Measurements from ENCODE around the gene FBXL5. TPM values are rescaled to one million over a fixed set of nuclear protein-coding genes. Genes with fewer than 3 reads are reported as not detected.

FBXL5 gene
- total RNA-seq, 3 donors from 2014 or later (not counting 1 experiment from before 2014, with no cell fraction given), result 80.2 to 111 (median 92.8) TPM

DNA sequence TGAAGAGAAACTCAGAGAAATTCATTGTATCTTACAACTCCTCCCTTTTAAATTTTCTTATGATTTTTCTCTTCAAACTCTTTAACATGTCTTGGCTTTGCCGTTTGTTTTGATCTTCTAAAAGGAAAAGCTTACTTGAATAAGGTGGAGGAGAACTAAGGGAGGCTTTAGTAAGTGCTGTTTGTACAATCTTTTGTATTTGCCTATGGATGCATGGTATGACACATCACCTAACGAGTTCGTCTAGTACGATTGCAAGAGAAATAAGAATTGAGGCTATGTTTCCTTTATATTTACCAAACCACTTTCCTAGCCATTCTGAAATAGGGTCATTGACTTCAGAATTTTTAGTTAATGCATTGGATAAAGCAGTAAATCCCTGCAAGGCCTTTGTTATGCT lies 39.3 kb upstream of the FBXL5 start:
- Histone ChIP-seq H3K36me3 (ENCODE audit: control insufficient read depth, insufficient read depth, low read length) (peaks cover under 1% of the 10 kb centered on the region), H3K4me3 (ENCODE audit: low read length) (no peak overlapping the region), H3K9me3 (ENCODE audit: control insufficient read depth, insufficient read depth, low read length) (no peaks in the 10 kb centered on the region), H3K27me3 (ENCODE audit: control insufficient read depth, insufficient read depth, low read length) (no peaks in the 10 kb centered on the region), H3K27ac (ENCODE audit: low read length) (no peak overlapping the region), H3K4me1 (ENCODE audit: control insufficient read depth, insufficient read depth, low read length) (no peaks in the 10 kb centered on the region)
- Mint-ChIP-seq H3K27ac (no peak overlapping the region), H3K36me3 (no peaks in the 10 kb centered on the region), H3K4me3 (no peak overlapping the region), H3K4me1 (peaks cover 0 to 4% of the 10 kb centered on the region in 2 donors), H3K27me3 (ENCODE audit: low read depth in 2 of 2) (peaks cover 7 to 14% of the 10 kb centered on the region in 2 donors), H3K9me3 (no peaks in the 10 kb centered on the region)
- intact Hi-C loops (cut with micrococcal nuclease), result no loop called here
- no peak for TF ChIP-seq CTCF (IDR thresholded peaks at IDR 0.05)
- ATAC-seq, result no peak
- 86% methylated on average over 1 of the region's 4 CpGs for WGBS (ENCODE audit: insufficient coverage)
- no peak for DNase-seq

GRCh38 chr4:15692602-15693001 lies 37.4 kb upstream of the FBXL5 start:
- no peak overlapping the region for H3K4me3 Mint-ChIP-seq
- H3K27me3 ChIP-seq (ENCODE audit: control insufficient read depth, insufficient read depth, low read length), result no peaks in the 10 kb centered on the region
- no peak overlapping the region for H3K27ac Mint-ChIP-seq
- intact Hi-C loops (cut with micrococcal nuclease), result no loop called here
- H3K9me3 ChIP-seq (ENCODE audit: control insufficient read depth, insufficient read depth, low read length), result no peaks in the 10 kb centered on the region
- H3K27ac ChIP-seq (ENCODE audit: low read length), result no peak overlapping the region
- no peaks in the 10 kb centered on the region for H3K9me3 Mint-ChIP-seq
- no peak overlapping the region for H3K4me3 ChIP-seq (ENCODE audit: low read length)
- H3K36me3 Mint-ChIP-seq, result no peaks in the 10 kb centered on the region
- peaks cover 0 to 4% of the 10 kb centered on the region in 2 donors for H3K27me3 Mint-ChIP-seq (ENCODE audit: low read depth in 2 of 2)
- no peak for TF ChIP-seq CTCF (IDR thresholded peaks at IDR 0.05)
- no peak for DNase-seq
- WGBS (ENCODE audit: insufficient coverage), result 95% methylated on average over 2 of the region's 2 CpGs
- ATAC-seq, result no peak
- peaks cover 0 to 4% of the 10 kb centered on the region in 2 donors for H3K4me1 Mint-ChIP-seq
- H3K4me1 ChIP-seq (ENCODE audit: control insufficient read depth, insufficient read depth, low read length), result no peaks in the 10 kb centered on the region
- peaks cover 11% of the 10 kb centered on the region for H3K36me3 ChIP-seq (ENCODE audit: control insufficient read depth, insufficient read depth, low read length)

GRCh38 chr4:15691346-15692135 lies 36.4 kb upstream of the FBXL5 start:
- no peaks in the 10 kb centered on the region for H3K27me3 ChIP-seq (ENCODE audit: control insufficient read depth, insufficient read depth, low read length)
- H3K9me3 ChIP-seq (ENCODE audit: control insufficient read depth, insufficient read depth, low read length), result no peaks in the 10 kb centered on the region
- H3K27ac ChIP-seq (ENCODE audit: low read length), result no peak overlapping the region
- Mint-ChIP-seq H3K4me1 (no peaks in the 10 kb centered on the region), H3K27me3 (ENCODE audit: low read depth in 2 of 2) (no peaks in the 10 kb centered on the region), H3K9me3 (no peaks in the 10 kb centered on the region), H3K27ac (no peak overlapping the region), H3K36me3 (no peaks in the 10 kb centered on the region), H3K4me3 (no peak overlapping the region)
- ATAC-seq, result no peak
- no peak for TF ChIP-seq CTCF (IDR thresholded peaks at IDR 0.05)
- no peaks in the 10 kb centered on the region for H3K4me1 ChIP-seq (ENCODE audit: control insufficient read depth, insufficient read depth, low read length)
- WGBS (ENCODE audit: insufficient coverage), result 86% methylated on average over 3 of the region's 3 CpGs
- DNase-seq, result no peak
- intact Hi-C loops (cut with micrococcal nuclease), result no loop called here
- H3K36me3 ChIP-seq (ENCODE audit: control insufficient read depth, insufficient read depth, low read length), result peaks cover 20% of the 10 kb centered on the region
- H3K4me3 ChIP-seq (ENCODE audit: low read length), result no peak overlapping the region

Data from natural killer cell (primary cell).